Natural killer cell (primary cell): ENCODE data around the gene COL5A1. TPM values are rescaled to one million over a fixed set of nuclear protein-coding genes. Genes with fewer than 3 reads are reported as not detected.

Experiments used
- ATAC-seq, 3 donors: fragments of 150-1000 bp in 2 of 3; fragments of 200-7000 bp in 1 of 3; cut with Tn5 transposase; 1 replicate in 1 of 3; 2 replicates in 2 of 3; pipeline ENCODE4 v1.10.0; 2021; ENCODE audit warnings: mild to moderate bottlenecking in 2 of 3, moderate library complexity in 2 of 3
- DNase-seq, 2 donors: peaks; one replicate each; pipeline versions ENCODE4 v3.0.0 to v3.0.0-alpha.2; 2013 to 2021; ENCODE audit warnings: mixed read lengths in 1 of 2
- H3K27ac ChIP-seq: one replicate; pipeline ENCODE4 v1.5.1; 2013; ENCODE audit warnings: mild to moderate bottlenecking, low read length
- H3K27me3 ChIP-seq: one replicate; pipeline ENCODE4 v1.6.1; 2013; ENCODE audit warnings: low read length; ENCODE audit not compliant: control insufficient read depth, insufficient read depth
- H3K36me3 ChIP-seq: one replicate; pipeline ENCODE4 v1.6.1; 2013; ENCODE audit warnings: low read length; ENCODE audit not compliant: control insufficient read depth, insufficient read depth
- H3K4me1 ChIP-seq: one replicate; pipeline ENCODE4 v1.6.1; 2013; ENCODE audit warnings: low read length; ENCODE audit not compliant: control insufficient read depth, insufficient read depth
- H3K4me3 ChIP-seq: one replicate; pipeline ENCODE4 v1.5.1; 2013; ENCODE audit warnings: low read length
- H3K9me3 ChIP-seq: one replicate; pipeline ENCODE4 v1.6.1; 2013; ENCODE audit warnings: low read length; ENCODE audit not compliant: control insufficient read depth, insufficient read depth
- H3K27ac Mint-ChIP-seq, 2 donors: one replicate each; pipeline ENCODE4 v1.8.0; 2022; ENCODE audit warnings: mild to moderate bottlenecking in 2 of 2, mixed read lengths in 2 of 2, moderate library complexity in 1 of 2
- H3K27me3 Mint-ChIP-seq, 2 donors: one replicate each; pipeline ENCODE4 v1.8.0; 2022; ENCODE audit warnings: low read depth in 2 of 2, mixed read lengths in 2 of 2
- H3K36me3 Mint-ChIP-seq: one replicate; pipeline ENCODE4 v1.8.0; 2022; ENCODE audit warnings: mixed read lengths
- H3K4me1 Mint-ChIP-seq, 2 donors: one replicate each; pipeline ENCODE4 v1.8.0; 2022; ENCODE audit warnings: mixed read lengths in 2 of 2
- H3K4me3 Mint-ChIP-seq: one replicate; pipeline ENCODE4 v1.8.0; 2022; ENCODE audit warnings: mild to moderate bottlenecking, moderate library complexity, mixed read lengths
- H3K9me3 Mint-ChIP-seq, 2 donors: one replicate each; pipeline ENCODE4 v1.8.0; 2022; ENCODE audit warnings: mixed read lengths in 2 of 2
- CTCF ChIP-seq: fragments of 200-600 bp; IDR thresholded peaks from one replicate; pipeline ENCODE4 v1.8.0; 2022; ENCODE audit warnings: antibody characterized with exemption
- WGBS: methylation state at CpG from one replicate; pipeline ENCODE4 v1.1.7; 2013; ENCODE audit warnings: missing lambda C conversion rate; ENCODE audit not compliant: insufficient coverage; 5-methylcytosine and 5-hydroxymethylcytosine counted together
- intact Hi-C: fragments of 100-400 bp; cut with micrococcal nuclease; formaldehyde crosslinking; loops from one replicate; pipeline ENCODE4 v1.14.2; 2022
- total RNA-seq, 4 donors: library from RNA; stranded (reverse); fragments of 120-200 nt in 1 of 4; gene quantifications; one replicate each; pipeline versions ENCODE4 v1.2.3 to v1.2.4, GENCODE V29; 2013 to 2022

COL5A1 gene
- total RNA-seq, 3 donors from 2014 or later (not counting 1 experiment from before 2014, with no cell fraction given), result 0.11 to 0.28 (median 0.23) TPM

DNA sequence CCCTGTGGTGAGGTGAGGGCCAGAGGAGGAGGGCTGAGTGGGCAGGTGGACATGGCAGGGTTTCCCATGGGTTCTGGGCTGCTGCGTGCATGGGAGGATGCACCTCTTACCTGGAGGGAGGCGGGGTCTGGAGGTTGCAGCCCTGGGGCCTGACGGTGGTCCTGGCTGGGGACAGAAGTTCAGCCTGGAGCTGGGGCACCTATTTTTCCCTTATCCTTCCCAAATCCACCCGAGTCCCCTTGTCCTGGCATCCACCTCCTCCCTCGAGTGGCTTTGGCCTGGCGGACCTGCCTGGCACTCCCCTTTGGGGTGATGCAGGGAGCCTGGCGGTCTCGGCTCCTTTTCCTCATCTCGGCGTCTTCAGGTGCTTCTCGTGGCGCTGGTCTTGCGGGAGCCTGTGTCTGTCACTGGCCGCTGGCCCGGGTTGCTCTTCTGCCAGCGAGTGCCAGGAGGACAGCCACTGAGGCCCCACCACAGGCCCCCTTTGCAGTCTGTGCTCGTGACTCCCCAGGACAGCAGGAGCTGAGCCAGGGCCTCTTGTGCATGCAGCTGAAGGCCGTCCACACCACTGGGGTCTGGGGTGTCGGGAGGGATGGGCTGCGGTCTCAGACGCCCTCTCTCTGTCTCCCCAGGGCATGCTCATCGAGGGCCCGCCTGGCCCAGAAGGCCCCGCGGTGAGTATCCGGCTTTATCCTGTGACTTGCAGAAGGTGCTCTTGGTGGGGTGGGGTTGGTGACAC, 96.4 kb downstream of the COL5A1 start:
- Mint-ChIP-seq H3K27me3 (peaks cover 4 to 7% of the 10 kb centered on the region in 2 donors), H3K4me3 (no peak overlapping the region), H3K9me3 (no peaks in the 10 kb centered on the region), H3K36me3 (no peaks in the 10 kb centered on the region), H3K4me1 (no peaks in the 10 kb centered on the region), H3K27ac (no peak overlapping the region)
- 86% methylated on average over 26 of the region's 26 CpGs for WGBS
- DNase-seq (no peak), ATAC-seq (no peak)
- Histone ChIP-seq H3K36me3 (no peaks in the 10 kb centered on the region), H3K27me3 (no peaks in the 10 kb centered on the region), H3K9me3 (no peaks in the 10 kb centered on the region), H3K27ac (no peak overlapping the region), H3K4me1 (no peaks in the 10 kb centered on the region), H3K4me3 (no peak overlapping the region)
- no peak for TF ChIP-seq CTCF
- intact Hi-C loops, result loop anchor here (5.0 kb wide), 1 partner anchor 566 kb away; no protein-coding TSS in a partner anchor

DNA sequence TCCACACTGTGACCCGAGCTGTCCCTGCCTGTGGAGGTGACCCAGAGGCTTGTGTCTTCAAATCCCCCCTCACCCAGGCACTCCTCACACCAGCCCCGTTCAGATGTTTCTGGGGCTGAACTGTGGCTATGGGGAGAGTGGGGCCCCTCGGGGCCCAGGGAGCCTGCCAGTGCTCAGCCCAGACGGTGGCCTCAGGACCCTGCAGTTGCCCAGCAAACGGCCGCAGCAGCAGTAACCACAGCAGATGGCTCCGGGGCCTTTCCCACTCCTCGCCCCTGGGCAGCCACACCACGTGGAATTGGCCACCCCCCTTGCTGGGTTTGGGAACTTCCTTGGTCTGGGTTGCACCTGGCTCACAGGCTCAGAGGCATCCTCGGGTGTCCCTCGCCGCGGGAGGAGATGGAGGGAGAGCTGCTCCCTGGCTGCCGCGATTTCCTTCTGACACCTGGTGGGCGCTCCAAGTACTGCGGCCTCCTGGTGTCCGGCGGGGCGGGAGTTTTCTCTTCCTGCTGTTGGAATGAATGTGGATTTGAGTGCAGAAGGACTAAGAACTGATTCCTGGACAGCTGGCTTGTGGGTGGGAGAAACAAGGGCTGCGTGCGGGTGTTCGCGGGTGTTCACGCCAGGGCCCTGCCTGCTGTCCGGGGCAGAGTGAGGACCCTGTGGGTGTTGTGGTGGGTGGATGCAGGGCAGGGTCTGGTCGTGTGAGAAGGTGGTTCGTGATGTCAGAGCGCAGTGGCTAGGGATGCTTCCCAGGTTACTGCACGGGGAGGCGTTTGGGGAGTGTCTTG, 97.5 kb downstream of the COL5A1 start:
- H3K27ac Mint-ChIP-seq, result no peak overlapping the region
- no peaks in the 10 kb centered on the region for H3K4me1 Mint-ChIP-seq
- Histone ChIP-seq H3K27me3 (no peaks in the 10 kb centered on the region), H3K36me3 (no peaks in the 10 kb centered on the region), H3K4me3 (no peak overlapping the region), H3K4me1 (no peaks in the 10 kb centered on the region), H3K9me3 (no peaks in the 10 kb centered on the region), H3K27ac (no peak overlapping the region)
- no peak overlapping the region for H3K4me3 Mint-ChIP-seq
- no peaks in the 10 kb centered on the region for H3K36me3 Mint-ChIP-seq
- intact Hi-C loops, result loop anchor here (1.0 to 5.0 kb wide), 2 partner anchors 290 to 567 kb away; no protein-coding TSS in a partner anchor
- peaks cover 4 to 7% of the 10 kb centered on the region in 2 donors for H3K27me3 Mint-ChIP-seq
- ATAC-seq (peak in 1 of 3 donors; percentile 51), DNase-seq (peak; percentile 34 to 52)
- H3K9me3 Mint-ChIP-seq, result no peaks in the 10 kb centered on the region
- 52% methylated on average over 30 of the region's 31 CpGs for WGBS
- peak; percentile 59 for TF ChIP-seq CTCF

DNA sequence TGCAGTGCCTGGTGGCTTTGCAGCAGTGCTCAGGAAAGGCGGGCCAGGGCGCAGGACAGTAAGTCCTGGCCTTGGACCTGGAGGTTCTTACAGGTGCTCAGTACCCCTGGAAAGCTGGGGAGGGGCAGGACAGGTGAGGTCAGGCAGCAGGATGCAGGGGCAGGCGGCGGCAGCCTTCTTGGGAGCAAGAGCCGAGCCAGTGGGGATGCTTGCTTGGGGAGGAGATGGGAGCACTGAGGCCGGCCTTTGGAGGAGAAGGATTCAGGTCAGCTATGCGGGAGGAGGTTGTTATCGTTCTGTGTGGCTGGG, 98.0 kb downstream of the COL5A1 start:
- Histone ChIP-seq H3K9me3 (peaks cover 3% of the 10 kb centered on the region), H3K4me1 (no peaks in the 10 kb centered on the region), H3K27me3 (no peaks in the 10 kb centered on the region), H3K27ac (no peak overlapping the region), H3K36me3 (no peaks in the 10 kb centered on the region), H3K4me3 (no peak overlapping the region)
- no peaks in the 10 kb centered on the region for H3K36me3 Mint-ChIP-seq
- ATAC-seq, result no peak
- no peak overlapping the region for H3K27ac Mint-ChIP-seq
- H3K4me1 Mint-ChIP-seq, result no peaks in the 10 kb centered on the region
- intact Hi-C loops, result loop anchor here (1.0 to 5.0 kb wide), 2 partner anchors 290 to 567 kb away; no protein-coding TSS in a partner anchor
- DNase-seq, result no peak
- no peak overlapping the region for H3K4me3 Mint-ChIP-seq
- 92% methylated on average over 8 of the region's 8 CpGs for WGBS
- H3K27me3 Mint-ChIP-seq, result peaks cover 4 to 7% of the 10 kb centered on the region in 2 donors
- H3K9me3 Mint-ChIP-seq, result no peaks in the 10 kb centered on the region
- no peak for TF ChIP-seq CTCF
